NT2/D1 (cell line): ENCODE results near the gene PLTP.
"Not testable (repeated sequence)": the region's sequence is repeated elsewhere in the genome, so short reads cannot be mapped to it uniquely, and the experiment has no call there.

ENCODE experiments used
- SUZ12 ChIP-seq: IDR thresholded peaks from 2 replicates; pipeline ENCODE4 v1.6.1; 2011; ENCODE audit not compliant: insufficient read length, insufficient read depth; ENCODE audit errors: extremely low read depth
- YY1 ChIP-seq: IDR thresholded peaks from 2 replicates; pipeline ENCODE4 v1.6.1; 2011; ENCODE audit not compliant: insufficient read length, insufficient read depth
- ZNF274 ChIP-seq: IDR thresholded peaks from 2 replicates; pipeline ENCODE4 v1.6.1; 2011; ENCODE audit warnings: mild to moderate bottlenecking, low read depth, low read length

GRCh38 chr20:45931680-45932079 lies 19.7 kb upstream of the PLTP start:
- not testable (repeated sequence) for TF ChIP-seq ZNF274, YY1, SUZ12
